ENCODE measurements around the gene GPRIN2.
"Not testable (repeated sequence)": the region's sequence is repeated elsewhere in the genome, so short reads cannot be mapped to it uniquely, and the experiment has no call there.

GPRIN2 gene

GRCh38 chr10:46567151-46567550 is 10.7 kb upstream of the GPRIN2 start:
- DNase-seq (ENCODE audit: low spot score): not testable (repeated sequence)

- peak; percentile 60 for DNase-seq (ENCODE audit: low spot score)
These were observed 9.3 kb upstream of the GPRIN2 start for GRCh38 chr10:46565591-46566332.

GRCh38 chr10:46560952-46561351 is 4.5 kb upstream of the GPRIN2 start:
- DNase-seq (ENCODE audit: low spot score): no peak

- DNase-seq (ENCODE audit: low spot score): no peak
These were observed 3.9 kb upstream of the GPRIN2 start for GRCh38 chr10:46560381-46560780.

GRCh38 chr10:46559231-46559671 is 2.8 kb upstream of the GPRIN2 start:
- no peak for DNase-seq (ENCODE audit: low spot score)

- DNase-seq (ENCODE audit: low spot score): no peak
These were observed 2.1 kb upstream of the GPRIN2 start for GRCh38 chr10:46558392-46559185.

GRCh38 chr10:46558122-46558391 is 1.6 kb upstream of the GPRIN2 start:
- no peak for DNase-seq (ENCODE audit: low spot score)

- DNase-seq (ENCODE audit: low spot score): no peak
These were observed 1.1 kb upstream of the GPRIN2 start for GRCh38 chr10:46557319-46558121.

GRCh38 chr10:46555713-46556514 is 544 bp downstream of the GPRIN2 start:
- DNase-seq (ENCODE audit: low spot score): no peak

- DNase-seq (ENCODE audit: low spot score): no peak
These were observed 1.1 kb downstream of the GPRIN2 start for GRCh38 chr10:46555366-46555712.

- no peak for DNase-seq (ENCODE audit: low spot score)
These were observed 2.2 kb downstream of the GPRIN2 start for GRCh38 chr10:46554166-46554781.

- DNase-seq (ENCODE audit: low spot score): no peak
These were observed 3.0 kb downstream of the GPRIN2 start for GRCh38 chr10:46553238-46554049.

GRCh38 chr10:46552526-46553237 is 3.8 kb downstream of the GPRIN2 start:
- DNase-seq (ENCODE audit: low spot score): no peak

- no peak for DNase-seq (ENCODE audit: low spot score)
These were observed 4.5 kb downstream of the GPRIN2 start for GRCh38 chr10:46551701-46552525.

- no peak for DNase-seq (ENCODE audit: low spot score)
These were observed 5.4 kb downstream of the GPRIN2 start for GRCh38 chr10:46550795-46551700.

- no peak for DNase-seq (ENCODE audit: low spot score)
These were observed 6.2 kb downstream of the GPRIN2 start for GRCh38 chr10:46550076-46550790.

Measured in LoVo (cell line).